ENCODE data around the gene LRCH4.
"Not testable (repeated sequence)": the region's sequence is repeated elsewhere in the genome, so short reads cannot be mapped to it uniquely, and the experiment has no call there.

Gene LRCH4

GRCh38 chr7:100545360-100546128, 40.4 kb downstream of the LRCH4 start:
- in situ Hi-C loops (cut with MboI; ENCODE audit: low sequenced_read_pairs) = no loop called here
- no peak overlapping the region for H3K4me3 ChIP-seq
- H3K27me3 ChIP-seq (ENCODE audit: low read depth) = no peaks in the 10 kb centered on the region
- no peak for DNase-seq (ENCODE audit: low spot score in 2 of 2)
- H3K9me3 ChIP-seq = no peaks in the 10 kb centered on the region
- peaks cover 7% of the 10 kb centered on the region for H3K36me3 ChIP-seq (replicated peaks)
- peaks cover 15% of the 10 kb centered on the region for H3K4me1 ChIP-seq

GRCh38 chr7:100544967-100545359, 41.0 kb downstream of the LRCH4 start:
- H3K36me3 ChIP-seq (replicated peaks) = peaks cover 4% of the 10 kb centered on the region
- in situ Hi-C loops (cut with MboI; ENCODE audit: low sequenced_read_pairs) = no loop called here
- H3K9me3 ChIP-seq = no peaks in the 10 kb centered on the region
- no peak overlapping the region for H3K4me3 ChIP-seq
- DNase-seq (ENCODE audit: low spot score in 2 of 2) = no peak
- peaks cover 20% of the 10 kb centered on the region for H3K4me1 ChIP-seq
- no peaks in the 10 kb centered on the region for H3K27me3 ChIP-seq (ENCODE audit: low read depth)

GRCh38 chr7:100544386-100544785, 41.5 kb downstream of the LRCH4 start:
- DNase-seq (ENCODE audit: low spot score in 2 of 2) = no peak
- Histone ChIP-seq H3K27me3 (ENCODE audit: low read depth) (no peaks in the 10 kb centered on the region), H3K4me1 (peaks cover 20% of the 10 kb centered on the region), H3K36me3 (replicated peaks) (peaks cover 4% of the 10 kb centered on the region), H3K9me3 (no peaks in the 10 kb centered on the region), H3K4me3 (no peak overlapping the region)
- in situ Hi-C loops (cut with MboI; ENCODE audit: low sequenced_read_pairs) = no loop called here

GRCh38 chr7:100543586-100543985, 42.3 kb downstream of the LRCH4 start:
- in situ Hi-C loops (cut with MboI; ENCODE audit: low sequenced_read_pairs) = no loop called here
- no peak for DNase-seq (ENCODE audit: low spot score in 2 of 2)

GRCh38 chr7:100541309-100541708, 44.6 kb downstream of the LRCH4 start:
- H3K27me3 ChIP-seq (ENCODE audit: low read depth); H3K9me3 ChIP-seq; DNase-seq (ENCODE audit: low spot score in 2 of 2); in situ Hi-C loops (cut with MboI; ENCODE audit: low sequenced_read_pairs); H3K4me3 ChIP-seq; H3K36me3 ChIP-seq (replicated peaks): not testable (repeated sequence)
- peaks cover 19% of the 10 kb centered on the region for H3K4me1 ChIP-seq

More at GRCh38 chr7:100543586-100543985, 42.3 kb downstream of the LRCH4 start:
- Histone ChIP-seq H3K27me3 (ENCODE audit: low read depth) (no peaks in the 10 kb centered on the region), H3K9me3 (no peaks in the 10 kb centered on the region), H3K4me1 (peaks cover 20% of the 10 kb centered on the region), H3K4me3 (no peak overlapping the region), H3K36me3 (replicated peaks) (no peaks in the 10 kb centered on the region; the same call in 1 of the 2 replicates)

GRCh38 chr7:100540073-100540723, 45.7 kb downstream of the LRCH4 start:
- H3K4me3 ChIP-seq = peak overlapping the region; percentile 58
- DNase-seq (ENCODE audit: low spot score in 2 of 2) = no peak
- H3K4me1 ChIP-seq = peaks cover 18% of the 10 kb centered on the region
- H3K27me3 ChIP-seq (ENCODE audit: low read depth) = no peaks in the 10 kb centered on the region
- no peaks in the 10 kb centered on the region for H3K9me3 ChIP-seq
- H3K36me3 ChIP-seq (replicated peaks) = no peaks in the 10 kb centered on the region; the same call in 1 of the 2 replicates
- in situ Hi-C loops (cut with MboI; ENCODE audit: low sequenced_read_pairs) = no loop called here

- H3K4me3 ChIP-seq = peak overlapping the region; percentile 58
- DNase-seq (ENCODE audit: low spot score in 2 of 2) = peak in 1 of 2 experiments; percentile 24
- H3K27me3 ChIP-seq (ENCODE audit: low read depth) = no peaks in the 10 kb centered on the region
- H3K36me3 ChIP-seq (replicated peaks) = no peaks in the 10 kb centered on the region; the same call in 1 of the 2 replicates
- no peaks in the 10 kb centered on the region for H3K9me3 ChIP-seq
- in situ Hi-C loops (cut with MboI; ENCODE audit: low sequenced_read_pairs) = no loop called here
- peaks cover 18% of the 10 kb centered on the region for H3K4me1 ChIP-seq
Observed at GRCh38 chr7:100539436-100540006, 46.4 kb downstream of the LRCH4 start.

- Histone ChIP-seq H3K9me3 (no peaks in the 10 kb centered on the region), H3K27me3 (ENCODE audit: low read depth) (no peaks in the 10 kb centered on the region), H3K4me1 (peaks cover 18% of the 10 kb centered on the region), H3K4me3 (peak within 1 kb of the TSS; percentile 58), H3K36me3 (replicated peaks) (no peaks in the 10 kb centered on the region; the same call in 1 of the 2 replicates)
- in situ Hi-C loops (cut with MboI; ENCODE audit: low sequenced_read_pairs) = no loop called here
- DNase-seq (ENCODE audit: low spot score in 2 of 2) = peak; percentile 99 to 100
Observed at GRCh38 chr7:100538654-100539435, 47.1 kb downstream of the LRCH4 start, which contains the start of gene AGFG2. Gene AGFG2 (plus strand): TSS chr7:100539203. CDS start chr7:100539347, 144 bp downstream.

- no peak for DNase-seq (ENCODE audit: low spot score in 2 of 2)
- Histone ChIP-seq H3K4me1 (peaks cover 18% of the 10 kb centered on the region), H3K27me3 (ENCODE audit: low read depth) (no peaks in the 10 kb centered on the region), H3K4me3 (peak overlapping the region; percentile 22), H3K36me3 (replicated peaks) (no peaks in the 10 kb centered on the region; the same call in 1 of the 2 replicates), H3K9me3 (no peaks in the 10 kb centered on the region)
- in situ Hi-C loops (cut with MboI; ENCODE audit: low sequenced_read_pairs) = no loop called here
Observed at GRCh38 chr7:100538348-100538653, 47.6 kb downstream of the LRCH4 start.

GRCh38 chr7:100536695-100537094, 49.2 kb downstream of the LRCH4 start:
- H3K9me3 ChIP-seq; DNase-seq (ENCODE audit: low spot score in 2 of 2); H3K36me3 ChIP-seq (replicated peaks); H3K4me3 ChIP-seq; H3K27me3 ChIP-seq (ENCODE audit: low read depth); in situ Hi-C loops (cut with MboI; ENCODE audit: low sequenced_read_pairs): not testable (repeated sequence)
- peaks cover 11% of the 10 kb centered on the region for H3K4me1 ChIP-seq

GRCh38 chr7:100535982-100536381, 49.9 kb downstream of the LRCH4 start:
- H3K4me3 ChIP-seq; DNase-seq (ENCODE audit: low spot score in 2 of 2); H3K36me3 ChIP-seq (replicated peaks); H3K9me3 ChIP-seq; H3K27me3 ChIP-seq (ENCODE audit: low read depth); in situ Hi-C loops (cut with MboI; ENCODE audit: low sequenced_read_pairs): not testable (repeated sequence)
- H3K4me1 ChIP-seq = peaks cover 10% of the 10 kb centered on the region

GRCh38 chr7:100532165-100533022, 53.5 kb downstream of the LRCH4 start:
- Histone ChIP-seq H3K4me1 (no peaks in the 10 kb centered on the region), H3K4me3 (no peak overlapping the region), H3K27me3 (ENCODE audit: low read depth) (no peaks in the 10 kb centered on the region), H3K36me3 (replicated peaks) (no peaks in the 10 kb centered on the region), H3K9me3 (no peaks in the 10 kb centered on the region)
- no peak for DNase-seq (ENCODE audit: low spot score in 2 of 2)
- in situ Hi-C loops (cut with MboI; ENCODE audit: low sequenced_read_pairs) = no loop called here
